K562 (cell line): ENCODE measurements around the gene ENO2. TPM values are rescaled to one million over a fixed set of nuclear protein-coding genes. Genes with fewer than 3 reads are reported as not detected.

ENCODE experiments used
- AFF1 ChIP-seq, 2 experiments: fragments of 450-650 bp; IDR thresholded peaks; 2 replicates each; pipeline ENCODE4 v1.6.1; 2018; ENCODE audit warnings: mild to moderate bottlenecking in 2 of 2, low read depth in 1 of 2; ENCODE audit not compliant: partially characterized antibody in 2 of 2
- ATF2 ChIP-seq: sonication (generic); formaldehyde crosslinking; IDR thresholded peaks from 2 replicates; pipeline ENCODE4 v1.8.1; 2022; ENCODE audit warnings: missing genetic modification reagents
- ATF7 ChIP-seq: fragments of 450-650 bp; IDR thresholded peaks from 2 replicates; pipeline ENCODE4 v1.7.1; 2014; ENCODE audit warnings: mild to moderate bottlenecking, moderate library complexity
- E2F5 ChIP-seq: sonication (generic); formaldehyde crosslinking; IDR thresholded peaks from 2 replicates; pipeline ENCODE4 v1.8.0; 2022; ENCODE audit warnings: mild to moderate bottlenecking, missing genetic modification reagents
- ELK3 ChIP-seq: fragments of 450-650 bp; formaldehyde crosslinking; IDR thresholded peaks from 2 replicates; pipeline ENCODE4 v1.4.0; 2020; ENCODE audit warnings: mild to moderate bottlenecking
- FUS ChIP-seq: fragments of 200-400 bp; formaldehyde crosslinking; optimal IDR thresholded peaks from 2 replicates; pipeline ENCODE3; 2017; ENCODE audit warnings: low read depth, low read length
- GATAD2B ChIP-seq: fragments of 450-650 bp; IDR thresholded peaks from 2 replicates; pipeline ENCODE4 v1.6.1; 2017; ENCODE audit warnings: mild to moderate bottlenecking, borderline replicate concordance
- HNRNPLL ChIP-seq: fragments of 200-400 bp; formaldehyde crosslinking; IDR thresholded peaks from 2 replicates; pipeline ENCODE4 v1.6.1; 2017; ENCODE audit warnings: low read length, low read depth, mild to moderate bottlenecking; ENCODE audit not compliant: poor library complexity, severe bottlenecking
- MBD2 ChIP-seq: sonication (generic); IDR thresholded peaks from 2 replicates; pipeline ENCODE4 v1.6.1; 2016; ENCODE audit warnings: low read depth, borderline replicate concordance
- NCOR1 ChIP-seq: fragments of 450-650 bp; IDR thresholded peaks from 2 replicates; pipeline ENCODE4 v1.6.1; 2016; ENCODE audit warnings: mild to moderate bottlenecking, moderate library complexity
- PKNOX1 ChIP-seq: fragments of 450-650 bp; IDR thresholded peaks from 2 replicates; pipeline ENCODE4 v1.6.1; 2016
- PRMT5 ChIP-seq: sonication (generic); formaldehyde crosslinking; IDR thresholded peaks from 2 replicates; pipeline ENCODE4 v1.5.0; 2020; ENCODE audit warnings: missing genetic modification reagents
- RBM14 ChIP-seq: fragments of 200-400 bp; formaldehyde crosslinking; IDR thresholded peaks from 2 replicates; pipeline ENCODE4 v1.6.1; 2018; ENCODE audit warnings: low read depth, mild to moderate bottlenecking, low read length, moderate library complexity, borderline replicate concordance; ENCODE audit not compliant: insufficient read depth
- RBM17 ChIP-seq: fragments of 200-400 bp; formaldehyde crosslinking; IDR thresholded peaks from 2 replicates; pipeline ENCODE4 v1.6.1; 2017; ENCODE audit warnings: low read depth, mild to moderate bottlenecking, low read length, borderline replicate concordance
- SP1 ChIP-seq: sonication (generic); formaldehyde crosslinking; IDR thresholded peaks from 2 replicates; pipeline ENCODE4 v1.8.1; 2022; ENCODE audit warnings: mild to moderate bottlenecking, missing genetic modification reagents
- ZNF431 ChIP-seq: sonication (generic); formaldehyde crosslinking; IDR thresholded peaks from 2 replicates; pipeline ENCODE4 v1.8.0; 2022; ENCODE audit warnings: mild to moderate bottlenecking, missing genetic modification reagents
- ZNF589 ChIP-seq: fragments of 200-800 bp; sonication (Bioruptor generic); IDR thresholded peaks from 2 replicates; pipeline ENCODE4 v1.6.1; 2016; ENCODE audit warnings: low read depth, missing genetic modification characterization, missing compliant biosample characterization
- ZNF696 ChIP-seq: fragments of 250-450 bp; sonication (Bioruptor Pico); conservative IDR thresholded peaks from 2 replicates; pipeline ENCODE4 v1.4.0; 2020; ENCODE audit warnings: mild to moderate bottlenecking, moderate library complexity
- ZNF79 ChIP-seq: fragments of 250-450 bp; sonication (Bioruptor Pico); IDR thresholded peaks from 2 replicates; pipeline ENCODE4 v1.4.0; 2020; ENCODE audit warnings: low read depth, mild to moderate bottlenecking, moderate library complexity
- polyA plus RNA-seq, 8 experiments: library from polyadenylated mRNA; depleted of rRNA in 4 of 8; stranded (reverse) in 5 of 8; unstranded in 3 of 8; fragments of >200 nt; fragmentation: Nextera tagmentation in 2 of 8; fragmentation: Illumina TruSeq in 1 of 8; extraction: Ambion mirVana in 2 of 8; extraction: Trizol in 1 of 8; gene quantifications; 2 replicates each; pipeline versions ENCODE4 v1.2.1 to v1.2.3, GENCODE V29; 2011 to 2014; ENCODE audit warnings: inconsistent platforms in 1 of 8, missing spikeins in 1 of 8
- total RNA-seq, 7 experiments: library from RNA; depleted of rRNA in 6 of 7; stranded (reverse); fragments of >200 nt in 6 of 7; fragmentation: Illumina TruSeq in 2 of 7; extraction: Trizol in 2 of 7; gene quantifications; 2 replicates each; pipeline versions ENCODE4 v1.2.1 to v1.2.3, GENCODE V29; 2011 to 2021; ENCODE audit warnings: low replicate concordance in 1 of 7

Gene ENO2
- total and polyA plus RNA-seq, 9 of the 15 experiments (the other 6 are each of a cell fraction or from before 2014, with no cell fraction given): 10.9 to 43.3 (median 21.0) TPM

- TF ChIP-seq E2F5 (CRISPR knock-in tag) (no peak), PKNOX1 (no peak), RBM14 (no peak), ELK3 (CRISPR knock-in tag) (no peak), ATF2 (CRISPR knock-in tag) (no peak), FUS (peak; percentile 97), GATAD2B (no peak), AFF1 (IDR thresholded peaks at IDR 0.05; ENCODE audit: low read depth in 1 of 2, partially characterized antibody in 2 of 2) (no peak), MBD2 (peak; percentile 67; the same call in 1 of the 2 replicates), RBM17 (no peak), ZNF79 (CRISPR knock-in tag) (no peak), ATF7 (peak; percentile 14; the same call in 1 of the 2 replicates), SP1 (CRISPR knock-in tag) (peak; percentile 37), ZNF431 (CRISPR knock-in tag) (no peak), HNRNPLL (peak; percentile 49), ZNF696 (CRISPR knock-in tag) (no peak), ZNF589 (CRISPR knock-in tag) (no peak), PRMT5 (CRISPR knock-in tag) (no peak), NCOR1 (0 out of 2 replicates have a peak, but pooled peaks have one; percentile 36)
These were observed 46.8 kb upstream of the ENO2 start, which contains the start of gene TPI1 (continued) for GRCh38 chr12:6867413-6868210.
